Measurements from ENCODE around the gene ALDH3B1.
A peak's percentile ranks its signal among the peaks of the same experiment; 100 is the strongest.

GRCh38 chr11:68038718-68039525 lies 28.8 kb downstream of the ALDH3B1 start, which contains the start of gene TCIRG1:
- TF ChIP-seq, protein P1, sequence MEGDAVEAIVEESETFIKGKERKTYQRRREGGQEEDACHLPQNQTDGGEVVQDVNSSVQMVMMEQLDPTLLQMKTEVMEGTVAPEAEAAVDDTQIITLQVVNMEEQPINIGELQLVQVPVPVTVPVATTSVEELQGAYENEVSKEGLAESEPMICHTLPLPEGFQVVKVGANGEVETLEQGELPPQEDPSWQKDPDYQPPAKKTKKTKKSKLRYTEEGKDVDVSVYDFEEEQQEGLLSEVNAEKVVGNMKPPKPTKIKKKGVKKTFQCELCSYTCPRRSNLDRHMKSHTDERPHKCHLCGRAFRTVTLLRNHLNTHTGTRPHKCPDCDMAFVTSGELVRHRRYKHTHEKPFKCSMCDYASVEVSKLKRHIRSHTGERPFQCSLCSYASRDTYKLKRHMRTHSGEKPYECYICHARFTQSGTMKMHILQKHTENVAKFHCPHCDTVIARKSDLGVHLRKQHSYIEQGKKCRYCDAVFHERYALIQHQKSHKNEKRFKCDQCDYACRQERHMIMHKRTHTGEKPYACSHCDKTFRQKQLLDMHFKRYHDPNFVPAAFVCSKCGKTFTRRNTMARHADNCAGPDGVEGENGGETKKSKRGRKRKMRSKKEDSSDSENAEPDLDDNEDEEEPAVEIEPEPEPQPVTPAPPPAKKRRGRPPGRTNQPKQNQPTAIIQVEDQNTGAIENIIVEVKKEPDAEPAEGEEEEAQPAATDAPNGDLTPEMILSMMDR (IDR thresholded peaks at IDR 0.05; ENCODE audit: low read depth, low read length): no peak
- peak; percentile 69 for TF ChIP-seq POLR2A (IDR thresholded peaks at IDR 0.05; ENCODE audit: extremely low read depth, insufficient read length)
- TF ChIP-seq MYC (IDR thresholded peaks at IDR 0.05; ENCODE audit: low read depth, low read length): peak; percentile 52; the same call in 1 of the 2 replicates
